BLaER1 treated with 17β-estradiol and CSF1 and Interleukin-3, amounts not matched to agents 10 nM and 100 nM (cell line): Measurements from ENCODE around the gene EPM2AIP1.

Source experiments
- H3K27ac ChIP-seq, 11 experiments: shearing (Covaris generic); formaldehyde crosslinking; 2 replicates each; pipeline ENCODE4 v1.8.1; 2022
- H3K27me3 ChIP-seq, 11 experiments: shearing (Covaris generic); formaldehyde crosslinking; 2 replicates each; pipeline ENCODE4 v1.8.1; 2022
- H3K36me3 ChIP-seq, 11 experiments: shearing (Covaris generic); formaldehyde crosslinking; 2 replicates each; pipeline ENCODE4 v1.8.1; 2022
- H3K4me1 ChIP-seq, 10 experiments: shearing (Covaris generic); formaldehyde crosslinking; 2 replicates each; pipeline ENCODE4 v1.8.1; 2022
- H3K4me2 ChIP-seq, 11 experiments: shearing (Covaris generic); formaldehyde crosslinking; 2 replicates each; pipeline ENCODE4 v1.8.1; 2022
- H3K4me3 ChIP-seq, 10 experiments: shearing (Covaris generic); formaldehyde crosslinking; 2 replicates each; pipeline ENCODE4 v1.8.1; 2022
- H3K9ac ChIP-seq, 11 experiments: shearing (Covaris generic); formaldehyde crosslinking; 2 replicates each; pipeline ENCODE4 v1.8.1; 2022
- H3K9me3 ChIP-seq, 11 experiments: shearing (Covaris generic); formaldehyde crosslinking; replicated peaks in 1 of 11; 2 replicates each; pipeline ENCODE4 v1.8.1; 2022
- H4K20me1 ChIP-seq, 11 experiments: shearing (Covaris generic); formaldehyde crosslinking; 2 replicates each; pipeline ENCODE4 v1.8.1; 2022
- Cebpa-rat ChIP-seq, 11 experiments: shearing (Covaris generic); IDR thresholded peaks; 2 replicates each; pipeline ENCODE4 v1.8.1; 2022

Gene EPM2AIP1

GRCh38 chr3:37017683-37018082 is 24.8 kb upstream of the EPM2AIP1 start:
- Histone ChIP-seq H3K27me3 (no peaks in the 10 kb centered on the region), H3K36me3 (peaks cover 89 to 100% (median 95%) of the 10 kb centered on the region in 11 experiments), H3K9ac (no peak overlapping the region), H3K4me1 (peaks cover 0 to 4% (median 0%) of the 10 kb centered on the region in 10 experiments; a peak in 1 of 20 replicates), H3K4me3 (no peak overlapping the region), H3K9me3 (peaks cover 0 to 15% (median 0%) of the 10 kb centered on the region in 11 experiments; a peak in 9 of 22 replicates), H4K20me1 (no peaks in the 10 kb centered on the region), H3K4me2 (no peak overlapping the region), H3K27ac (no peak overlapping the region)
- TF ChIP-seq Cebpa-rat (IDR thresholded peaks at IDR 0.05), result no peak

- Histone ChIP-seq H3K9ac (no peak overlapping the region), H3K4me2 (no peak overlapping the region), H4K20me1 (no peaks in the 10 kb centered on the region), H3K4me3 (no peak overlapping the region), H3K4me1 (no peaks in the 10 kb centered on the region; a peak in 1 of 20 replicates), H3K36me3 (peaks cover 89 to 100% (median 95%) of the 10 kb centered on the region in 11 experiments), H3K27me3 (no peaks in the 10 kb centered on the region), H3K27ac (no peak overlapping the region), H3K9me3 (peaks cover 0 to 7% (median 0%) of the 10 kb centered on the region in 11 experiments; a peak in 3 of 22 replicates)
- TF ChIP-seq Cebpa-rat (IDR thresholded peaks at IDR 0.05), result no peak
Measured at GRCh38 chr3:37016903-37017302, 24.0 kb upstream of the EPM2AIP1 start.

- no peak overlapping the region for H3K4me3 ChIP-seq
- no peak overlapping the region for H3K4me2 ChIP-seq
- peaks cover 89 to 100% (median 95%) of the 10 kb centered on the region in 11 experiments for H3K36me3 ChIP-seq
- H3K9me3 ChIP-seq, result no peaks in the 10 kb centered on the region
- no peaks in the 10 kb centered on the region for H3K27me3 ChIP-seq
- H3K4me1 ChIP-seq, result no peaks in the 10 kb centered on the region
- TF ChIP-seq Cebpa-rat (IDR thresholded peaks at IDR 0.05), result no peak
- no peaks in the 10 kb centered on the region for H4K20me1 ChIP-seq
- H3K27ac ChIP-seq, result no peak overlapping the region
- no peak overlapping the region for H3K9ac ChIP-seq
Measured at GRCh38 chr3:37015642-37016041, 22.7 kb upstream of the EPM2AIP1 start.

- no peaks in the 10 kb centered on the region for H3K9me3 ChIP-seq
- H3K27me3 ChIP-seq, result no peaks in the 10 kb centered on the region
- H4K20me1 ChIP-seq, result no peaks in the 10 kb centered on the region
- no peak overlapping the region for H3K9ac ChIP-seq
- H3K4me1 ChIP-seq, result no peaks in the 10 kb centered on the region
- no peak for TF ChIP-seq Cebpa-rat (IDR thresholded peaks at IDR 0.05)
- H3K4me2 ChIP-seq, result no peak overlapping the region
- H3K36me3 ChIP-seq, result peaks cover 86 to 100% (median 95%) of the 10 kb centered on the region in 11 experiments
- H3K27ac ChIP-seq, result no peak overlapping the region
- H3K4me3 ChIP-seq, result no peak overlapping the region
Measured at GRCh38 chr3:37014620-37015019, 21.7 kb upstream of the EPM2AIP1 start.

GRCh38 chr3:36993326-36994283 is 674 bp upstream of the EPM2AIP1 start, which contains the start of gene MLH1:
Gene MLH1, plus strand, starts transcription at chr3:36993518. Its CDS starts 30 bp downstream, at chr3:36993548.
- Histone ChIP-seq H3K27me3 (no peaks in the 10 kb centered on the region), H3K4me3 (peak within 1 kb of the TSS; percentile 62 to 79 (median 69)), H3K36me3 (peaks cover 46 to 74% (median 68%) of the 10 kb centered on the region in 11 experiments), H3K27ac (peak within 1 kb of the TSS; percentile 88 to 97 (median 92)), H4K20me1 (peaks cover 0 to 7% (median under 1%) of the 10 kb centered on the region in 11 experiments; a peak in 4 of 22 replicates), H3K4me2 (peak within 1 kb of the TSS; percentile 82 to 93 (median 87)), H3K4me1 (peaks cover 21 to 52% (median 50%) of the 10 kb centered on the region in 10 experiments), H3K9me3 (peaks cover 13 to 37% (median 24%) of the 10 kb centered on the region in 11 experiments), H3K9ac (peak within 1 kb of the TSS; percentile 81 to 91 (median 87))
- peak in 6 of 11 experiments; percentile 22 to 35 (median 28); a peak in 3 of 22 replicates for TF ChIP-seq Cebpa-rat (IDR thresholded peaks at IDR 0.05)

GRCh38 chr3:36991923-36992805 is 767 bp downstream of the EPM2AIP1 start:
- Histone ChIP-seq H3K36me3 (peaks cover 32 to 74% (median 65%) of the 10 kb centered on the region in 11 experiments), H3K9me3 (peaks cover 13 to 31% (median 23%) of the 10 kb centered on the region in 11 experiments), H3K9ac (peak overlapping the region; percentile 81 to 91 (median 87)), H3K4me3 (peak overlapping the region; percentile 62 to 79 (median 69)), H4K20me1 (peaks cover 0 to 16% (median 5%) of the 10 kb centered on the region in 11 experiments; a peak in 5 of 22 replicates), H3K4me2 (peak overlapping the region; percentile 78 to 93 (median 85)), H3K27me3 (no peaks in the 10 kb centered on the region), H3K4me1 (peaks cover 21 to 64% (median 59%) of the 10 kb centered on the region in 10 experiments), H3K27ac (peak overlapping the region; percentile 88 to 97 (median 92))
- no peak for TF ChIP-seq Cebpa-rat (IDR thresholded peaks at IDR 0.05)

- Histone ChIP-seq H3K9me3 (peaks cover 13 to 27% (median 23%) of the 10 kb centered on the region in 11 experiments), H3K36me3 (peaks cover 31 to 74% (median 65%) of the 10 kb centered on the region in 11 experiments), H4K20me1 (peaks cover 0 to 16% (median 5%) of the 10 kb centered on the region in 11 experiments; a peak in 5 of 22 replicates), H3K27me3 (no peaks in the 10 kb centered on the region), H3K27ac (peak overlapping the region in 1 of 11 experiments; percentile 95; a peak in 2 of 22 replicates), H3K4me2 (peak overlapping the region; percentile 78 to 93 (median 85)), H3K4me1 (peaks cover 21 to 64% (median 59%) of the 10 kb centered on the region in 10 experiments), H3K4me3 (peak overlapping the region; percentile 62 to 79 (median 69); a peak in 18 of 20 replicates), H3K9ac (peak overlapping the region in 1 of 11 experiments; percentile 89; a peak in 1 of 22 replicates)
- no peak for TF ChIP-seq Cebpa-rat (IDR thresholded peaks at IDR 0.05)
Measured at GRCh38 chr3:36991147-36991546, 1.8 kb downstream of the EPM2AIP1 start.

GRCh38 chr3:36989568-36989967 is 3.4 kb downstream of the EPM2AIP1 start:
- H3K27me3 ChIP-seq, result no peaks in the 10 kb centered on the region
- H3K9me3 ChIP-seq, result peaks cover 13 to 29% (median 24%) of the 10 kb centered on the region in 11 experiments
- H3K9ac ChIP-seq, result peak overlapping the region in 4 of 11 experiments; percentile 15 to 48 (median 30); a peak in 7 of 22 replicates
- H3K4me1 ChIP-seq, result peaks cover 18 to 56% (median 53%) of the 10 kb centered on the region in 10 experiments
- peak overlapping the region in 5 of 10 experiments; percentile 2 to 79 (median 64); a peak in 11 of 20 replicates for H3K4me3 ChIP-seq
- H3K4me2 ChIP-seq, result peak overlapping the region; percentile 42 to 93 (median 82)
- peaks cover 0 to 16% (median 5%) of the 10 kb centered on the region in 11 experiments; a peak in 5 of 22 replicates for H4K20me1 ChIP-seq
- H3K27ac ChIP-seq, result peak overlapping the region in 6 of 11 experiments; percentile 26 to 64 (median 43); a peak in 10 of 22 replicates
- H3K36me3 ChIP-seq, result peaks cover 37 to 74% (median 67%) of the 10 kb centered on the region in 11 experiments
- TF ChIP-seq Cebpa-rat (IDR thresholded peaks at IDR 0.05), result no peak
